Measurements from ENCODE around the gene TASOR2. TPM values are rescaled to one million over a fixed set of nuclear protein-coding genes. Genes with fewer than 3 reads are reported as not detected.

Gene TASOR2
- total RNA-seq (2021; ENCODE audit: unreplicated experiment) (80.3 TPM), Bru-seq, nascent RNA (percentile 89 among the genes with signal in this experiment), BruChase-seq, experiment 1, labeled RNA remaining after a 6-hour chase (percentile 95 among the genes with signal in this experiment), BruChase-seq, experiment 2, labeled RNA remaining after a 2-hour chase (percentile 96 among the genes with signal in this experiment)
- 14.2 and 20.8 TPM in 2 replicates for polyA plus RNA-seq (2012)
- long read RNA-seq, partial matches to known transcripts: 23 of 37 reads
- long read RNA-seq, other reads (novel, unspliced or antisense): 14 of 37 reads

DNA sequence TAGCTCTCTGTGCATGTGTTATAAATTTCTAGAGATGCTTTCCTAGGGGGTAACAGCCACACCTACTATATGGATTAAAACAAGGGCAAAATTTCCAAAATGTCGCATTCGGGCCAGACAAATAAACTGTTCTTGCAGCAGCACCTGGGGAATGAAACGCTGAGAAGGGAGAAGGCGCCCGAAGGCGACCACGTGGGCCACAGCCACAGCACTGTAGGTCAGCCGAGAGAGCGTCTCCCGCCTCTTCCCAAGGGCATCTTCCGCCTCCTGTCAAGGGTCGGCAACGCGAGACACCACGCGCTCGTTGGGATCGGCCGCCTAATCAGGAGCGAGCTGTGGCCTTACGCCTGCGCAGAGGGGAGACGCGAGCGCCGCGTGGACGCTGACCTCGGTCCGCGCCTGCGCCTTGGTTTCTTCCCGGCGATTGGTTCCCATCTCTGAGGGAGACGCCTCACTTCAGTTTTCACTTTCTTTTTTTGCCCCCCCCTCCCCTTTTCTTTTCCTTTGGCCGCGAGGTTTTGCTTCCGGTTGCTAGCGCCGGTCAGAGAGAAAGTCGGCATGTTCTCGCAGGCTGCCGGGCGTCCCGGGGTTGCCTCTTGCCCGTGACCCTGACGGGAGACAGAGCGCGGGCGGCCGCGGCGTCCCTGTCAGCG lies at the start of gene TASOR2:
Gene TASOR2, plus strand, starts transcription at position 521 of the 653 bp plus-strand sequence. CDS start 35,805 bp downstream, outside the sequence.
- Histone ChIP-seq H4K20me1 (ENCODE audit: insufficient read depth) (peaks cover 10% of the 10 kb centered on the region; the same call in 1 of the 2 replicates), H3K4me3 (replicated peaks in 1 of 2; ENCODE audit: low read depth in 1 of 2, low read length in 2 of 2) (peak within 1 kb of the TSS; percentile 71 to 89), H3K4me1 (ENCODE audit: control insufficient read depth in 1 of 2, insufficient read depth in 2 of 2, low read length in 2 of 2) (peaks cover 4 to 16% of the 10 kb centered on the region in 2 experiments; a peak in 3 of 4 replicates), H3K9me3 (ENCODE audit: control insufficient read depth in 1 of 2, insufficient read depth in 1 of 2, low read depth in 1 of 2, low read length in 2 of 2) (no peaks in the 10 kb centered on the region), H3K27me3 (ENCODE audit: insufficient read depth, low read length) (no peaks in the 10 kb centered on the region), H2AFZ (ENCODE audit: low read depth, low read length, poor library complexity, severe bottlenecking) (peak within 1 kb of the TSS; percentile 82), H3K27ac (ENCODE audit: low read depth, low read length) (peak within 1 kb of the TSS; percentile 87), H3K4me2 (ENCODE audit: low read length) (peak within 1 kb of the TSS; percentile 81), H3K79me2 (ENCODE audit: insufficient read depth, low read length) (peaks cover 46% of the 10 kb centered on the region), H3K36me3 (ENCODE audit: control insufficient read depth in 1 of 2, insufficient read depth in 2 of 2, low read length in 2 of 2) (no peaks in the 10 kb centered on the region; a peak in 1 of 4 replicates), H3K9ac (ENCODE audit: low read length) (peak within 1 kb of the TSS; percentile 79), H3K9me2 (ENCODE audit: insufficient read depth) (no peaks in the 10 kb centered on the region)
- peak; percentile 94 for DNase-seq (ENCODE audit: low read depth, low spot score)
- intact Hi-C loops (cut with micrococcal nuclease): loop anchor here (2.0 kb wide), 1 partner anchor 188 kb away; no protein-coding TSS in a partner anchor
- BruUV-seq (replicated peaks): no TSS peak
- RAD21 ChIA-PET (ENCODE audit: low non-redundant PET in 1 of 2, low total read pairs in 2 of 2, uncharacterized antibody in 2 of 2, unreplicated experiment in 2 of 2): no interaction called here
- CTCF ChIA-PET: interaction anchor here (0.7 to 1.3 kb wide), 2 partner anchors 54 to 496 kb away, joined by 3 to 4 read pairs; no protein-coding TSS in a partner anchor
- ATAC-seq: peak; percentile 90
- POLR2A ChIA-PET: interaction anchor here (1.0 kb wide), 1 partner anchor 9 kb away, joined by 3 read pairs; no protein-coding TSS in a partner anchor
- TF ChIP-seq CBX3 (IDR thresholded peaks at IDR 0.05; ENCODE audit: low read depth) (peak; percentile 88), SIN3A (IDR thresholded peaks at IDR 0.05; ENCODE audit: low read depth) (peak; percentile 30; the same call in 1 of the 2 replicates), EZH2phosphoT487 (IDR thresholded peaks at IDR 0.05; ENCODE audit: borderline replicate concordance) (no peak), CEBPB (IDR thresholded peaks at IDR 0.05; ENCODE audit: low read depth) (no peak), YY1 (IDR thresholded peaks at IDR 0.05; ENCODE audit: extremely low read depth, insufficient replicate concordance, low read depth, low read length) (peak; percentile 60), MAX (IDR thresholded peaks at IDR 0.05) (peak; percentile 99), ZNF274 (IDR thresholded peaks at IDR 0.05; ENCODE audit: low read depth, low read length) (no peak), SP1 (IDR thresholded peaks at IDR 0.05; ENCODE audit: low read depth) (peak; percentile 29; the same call in 1 of the 2 replicates), SRF (IDR thresholded peaks at IDR 0.05; ENCODE audit: low read depth) (no peak), POLR2A (IDR thresholded peaks at IDR 0.05; ENCODE audit: borderline replicate concordance, extremely low read depth, insufficient read depth, insufficient read length) (peak; percentile 54), EZH2 (IDR thresholded peaks at IDR 0.05) (no peak), POLR2AphosphoS5 (IDR thresholded peaks at IDR 0.05; ENCODE audit: low read depth, low read length) (peak; percentile 74), TCF7L2 (IDR thresholded peaks at IDR 0.05; ENCODE audit: borderline replicate concordance, extremely low read depth, insufficient read depth, insufficient read length) (no peak), FOSL1 (IDR thresholded peaks at IDR 0.05; ENCODE audit: low read depth) (no peak), ATF3 (IDR thresholded peaks at IDR 0.05) (no peak), ELF1 (IDR thresholded peaks at IDR 0.05; ENCODE audit: borderline replicate concordance, low read depth) (no peak)
- TF ChIP-seq, protein P1, sequence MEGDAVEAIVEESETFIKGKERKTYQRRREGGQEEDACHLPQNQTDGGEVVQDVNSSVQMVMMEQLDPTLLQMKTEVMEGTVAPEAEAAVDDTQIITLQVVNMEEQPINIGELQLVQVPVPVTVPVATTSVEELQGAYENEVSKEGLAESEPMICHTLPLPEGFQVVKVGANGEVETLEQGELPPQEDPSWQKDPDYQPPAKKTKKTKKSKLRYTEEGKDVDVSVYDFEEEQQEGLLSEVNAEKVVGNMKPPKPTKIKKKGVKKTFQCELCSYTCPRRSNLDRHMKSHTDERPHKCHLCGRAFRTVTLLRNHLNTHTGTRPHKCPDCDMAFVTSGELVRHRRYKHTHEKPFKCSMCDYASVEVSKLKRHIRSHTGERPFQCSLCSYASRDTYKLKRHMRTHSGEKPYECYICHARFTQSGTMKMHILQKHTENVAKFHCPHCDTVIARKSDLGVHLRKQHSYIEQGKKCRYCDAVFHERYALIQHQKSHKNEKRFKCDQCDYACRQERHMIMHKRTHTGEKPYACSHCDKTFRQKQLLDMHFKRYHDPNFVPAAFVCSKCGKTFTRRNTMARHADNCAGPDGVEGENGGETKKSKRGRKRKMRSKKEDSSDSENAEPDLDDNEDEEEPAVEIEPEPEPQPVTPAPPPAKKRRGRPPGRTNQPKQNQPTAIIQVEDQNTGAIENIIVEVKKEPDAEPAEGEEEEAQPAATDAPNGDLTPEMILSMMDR (IDR thresholded peaks at IDR 0.05 in 2 of 3, conservative IDR thresholded peaks at IDR 0.05 in 1 of 3; ENCODE audit: borderline replicate concordance in 1 of 3, insufficient read depth in 1 of 3, low read depth in 2 of 3, low read length in 2 of 3): no peak
- TF ChIP-seq, protein P2, sequence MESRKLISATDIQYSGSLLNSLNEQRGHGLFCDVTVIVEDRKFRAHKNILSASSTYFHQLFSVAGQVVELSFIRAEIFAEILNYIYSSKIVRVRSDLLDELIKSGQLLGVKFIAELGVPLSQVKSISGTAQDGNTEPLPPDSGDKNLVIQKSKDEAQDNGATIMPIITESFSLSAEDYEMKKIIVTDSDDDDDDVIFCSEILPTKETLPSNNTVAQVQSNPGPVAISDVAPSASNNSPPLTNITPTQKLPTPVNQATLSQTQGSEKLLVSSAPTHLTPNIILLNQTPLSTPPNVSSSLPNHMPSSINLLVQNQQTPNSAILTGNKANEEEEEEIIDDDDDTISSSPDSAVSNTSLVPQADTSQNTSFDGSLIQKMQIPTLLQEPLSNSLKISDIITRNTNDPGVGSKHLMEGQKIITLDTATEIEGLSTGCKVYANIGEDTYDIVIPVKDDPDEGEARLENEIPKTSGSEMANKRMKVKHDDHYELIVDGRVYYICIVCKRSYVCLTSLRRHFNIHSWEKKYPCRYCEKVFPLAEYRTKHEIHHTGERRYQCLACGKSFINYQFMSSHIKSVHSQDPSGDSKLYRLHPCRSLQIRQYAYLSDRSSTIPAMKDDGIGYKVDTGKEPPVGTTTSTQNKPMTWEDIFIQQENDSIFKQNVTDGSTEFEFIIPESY (IDR thresholded peaks at IDR 0.05; ENCODE audit: extremely low read depth, insufficient replicate concordance, low read length): peak; percentile 91

Measured in HCT116 (cell line).